Stimulated activated CD4-positive, alpha-beta T cell treated with anti-CD3 and anti-CD28 coated beads, TNF-alpha, amount 100 ng/mL, for 1 hour (primary cell): Measurements from ENCODE around the gene CPNE5.

ENCODE experiments used
- DNase-seq, 3 donors: peaks; one replicate each; pipeline ENCODE4 v3.0.0-alpha.2; 2020; ENCODE audit warnings: low read depth in 3 of 3, low spot score in 1 of 3

The CPNE5 gene

GRCh38 chr6:36858407-36858981 lies 19.2 kb upstream of the CPNE5 start:
- DNase-seq: no peak

GRCh38 chr6:36857325-36857724 lies 18.1 kb upstream of the CPNE5 start:
- DNase-seq: no peak

- DNase-seq: no peak
Measured at GRCh38 chr6:36856277-36856676, 17.0 kb upstream of the CPNE5 start.

GRCh38 chr6:36855750-36856149 lies 16.5 kb upstream of the CPNE5 start:
- no peak for DNase-seq

- DNase-seq: no peak
Measured at GRCh38 chr6:36853325-36853724, 14.1 kb upstream of the CPNE5 start.

- DNase-seq: no peak
Measured at GRCh38 chr6:36852481-36853147, 13.4 kb upstream of the CPNE5 start.

- DNase-seq: no peak
Measured at GRCh38 chr6:36851626-36852025, 12.4 kb upstream of the CPNE5 start.

GRCh38 chr6:36851149-36851614 lies 11.9 kb upstream of the CPNE5 start:
- no peak for DNase-seq

GRCh38 chr6:36850021-36850420 lies 10.8 kb upstream of the CPNE5 start:
- no peak for DNase-seq

- no peak for DNase-seq
Measured at GRCh38 chr6:36848658-36849441, 9.6 kb upstream of the CPNE5 start.

GRCh38 chr6:36847991-36848390 lies 8.7 kb upstream of the CPNE5 start:
- no peak for DNase-seq

GRCh38 chr6:36847152-36847551 lies 7.9 kb upstream of the CPNE5 start:
- no peak for DNase-seq

GRCh38 chr6:36845233-36845632 lies 6.0 kb upstream of the CPNE5 start:
- DNase-seq: no peak

- DNase-seq: no peak
Measured at GRCh38 chr6:36844232-36845170, 5.3 kb upstream of the CPNE5 start.

GRCh38 chr6:36843170-36843569 lies 3.9 kb upstream of the CPNE5 start:
- no peak for DNase-seq

GRCh38 chr6:36841756-36842155 lies 2.5 kb upstream of the CPNE5 start:
- no peak for DNase-seq

- peak in 1 of 3 donors; percentile 10 for DNase-seq
Measured at GRCh38 chr6:36840432-36841403, 1.5 kb upstream of the CPNE5 start.

GRCh38 chr6:36839749-36840431 lies 646 bp upstream of the CPNE5 start:
- peak in 2 of 3 donors; percentile 10 to 29 for DNase-seq

GRCh38 chr6:36837686-36838085 lies 1.6 kb downstream of the CPNE5 start:
- no peak for DNase-seq

GRCh38 chr6:36837022-36837339 lies 2.3 kb downstream of the CPNE5 start:
- no peak for DNase-seq
